IPS-NIHi7 (cell line): ENCODE data around the gene ZKSCAN8.
A peak's percentile ranks its signal among the peaks of the same experiment; 100 is the strongest.
"Not testable (repeated sequence)": the region's sequence is repeated elsewhere in the genome, so short reads cannot be mapped to it uniquely, and the experiment has no call there.

ENCODE experiments used
- DNase-seq: peaks from one replicate; pipeline ENCODE4 v3.0.0; 2012; ENCODE audit warnings: mixed read lengths; ENCODE audit errors: extremely low spot score

ZKSCAN8 gene

DNA sequence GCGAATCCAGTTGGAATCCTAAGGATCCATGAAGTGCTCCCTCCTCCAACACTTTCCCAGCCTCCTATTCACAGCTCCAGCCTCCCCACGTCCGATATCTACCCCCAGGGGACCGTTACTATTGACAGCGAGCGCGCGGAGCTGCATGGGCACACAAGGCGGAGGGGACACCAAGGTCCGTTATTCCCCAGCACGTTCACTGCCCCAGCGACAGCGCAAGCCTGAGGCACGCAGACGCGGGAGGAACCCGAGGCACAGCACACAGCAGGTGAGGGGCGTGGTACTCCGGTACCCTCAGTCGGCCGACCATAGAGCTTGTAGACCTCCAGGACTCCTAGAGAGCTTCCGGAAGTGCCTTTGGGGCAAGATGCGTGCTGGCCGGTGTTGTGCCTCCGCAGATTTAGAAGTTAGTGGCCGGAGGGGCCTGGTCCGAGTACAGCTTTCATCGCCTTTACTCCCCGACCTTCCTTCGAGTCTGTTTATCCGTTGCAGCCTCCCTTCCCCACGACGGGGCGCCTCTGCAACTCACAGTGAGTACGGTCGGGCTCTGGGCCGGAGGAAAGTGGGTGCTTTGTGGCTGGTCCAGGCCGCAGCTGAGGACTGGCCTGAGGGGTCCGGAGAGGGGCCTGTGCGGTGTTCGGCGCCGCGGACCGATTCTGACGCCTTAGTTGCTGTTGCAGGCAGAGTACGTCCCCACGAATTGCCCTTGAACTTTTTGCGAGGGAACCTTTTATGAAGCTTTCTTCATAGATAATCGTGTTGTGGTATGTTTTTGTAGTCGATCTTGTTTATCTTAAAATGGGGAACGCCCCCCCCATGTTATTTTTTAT is at the start of gene ZKSCAN8:
Gene ZKSCAN8, plus strand, starts transcription at position 384 of the 830 bp plus-strand sequence. CDS start 6,525 bp downstream, outside the sequence.
- peak; percentile 95 for DNase-seq

DNA sequence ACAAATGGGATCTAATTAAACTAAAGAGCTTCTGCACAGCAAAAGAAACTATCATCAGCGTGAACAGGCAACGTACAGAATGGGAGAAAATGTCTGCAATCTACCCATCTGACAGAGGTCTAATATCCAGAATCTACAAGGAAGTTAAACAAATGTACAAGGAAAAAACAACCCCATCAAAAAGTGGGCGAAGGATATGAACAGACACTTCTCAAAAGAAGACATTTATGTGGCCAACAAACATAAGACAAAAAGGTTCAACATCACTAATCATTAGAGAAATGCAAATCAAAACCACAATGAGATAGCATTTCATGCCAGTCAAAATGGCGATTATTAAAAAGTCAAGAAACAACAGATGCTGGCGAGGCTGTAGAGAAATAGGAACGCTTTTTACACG is 39.5 kb upstream of the ZKSCAN8 start:
- not testable (repeated sequence) for DNase-seq

DNA sequence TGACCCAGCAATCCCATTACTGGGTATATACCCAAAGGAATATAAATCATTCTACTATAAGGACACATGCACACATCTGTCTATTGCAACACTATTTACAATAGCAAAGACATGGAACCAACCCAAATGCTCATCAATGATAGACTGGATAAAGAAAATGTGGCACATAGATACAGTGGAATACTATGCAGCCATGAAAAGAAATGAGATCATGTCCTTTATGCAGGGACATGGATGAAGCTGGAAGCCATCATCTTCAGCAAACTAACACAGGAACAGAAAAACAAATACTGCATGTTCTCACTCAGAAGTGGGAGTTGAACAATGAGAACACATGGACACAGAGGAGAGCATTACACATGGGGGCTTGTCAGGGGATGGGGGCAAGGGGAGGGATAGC is 39.0 kb upstream of the ZKSCAN8 start:
- not testable (repeated sequence) for DNase-seq

- peak; percentile 94 for DNase-seq
Measured at GRCh38 chr6:28104392-28105244, 37.1 kb upstream of the ZKSCAN8 start.

DNA sequence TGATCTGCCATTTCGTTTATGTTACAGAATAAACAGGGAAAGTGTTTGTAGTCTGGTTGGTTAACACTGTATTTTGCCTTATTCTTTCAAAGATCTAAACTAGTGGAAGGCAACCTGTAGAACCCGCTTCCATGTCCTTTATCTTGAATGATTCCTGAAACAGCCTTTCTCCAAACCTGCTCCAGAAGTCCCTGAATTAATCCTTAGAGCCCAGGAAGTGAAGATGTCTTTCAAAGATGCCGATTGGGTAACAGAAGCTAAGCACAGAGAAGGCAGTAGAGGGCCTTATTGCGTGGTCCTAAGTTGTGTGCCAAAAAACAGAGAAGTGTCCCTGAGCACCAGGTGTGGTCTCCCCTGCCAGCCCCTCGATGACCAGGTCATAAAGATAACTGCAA is 36.4 kb upstream of the ZKSCAN8 start:
- peak; percentile 45 for DNase-seq

DNA sequence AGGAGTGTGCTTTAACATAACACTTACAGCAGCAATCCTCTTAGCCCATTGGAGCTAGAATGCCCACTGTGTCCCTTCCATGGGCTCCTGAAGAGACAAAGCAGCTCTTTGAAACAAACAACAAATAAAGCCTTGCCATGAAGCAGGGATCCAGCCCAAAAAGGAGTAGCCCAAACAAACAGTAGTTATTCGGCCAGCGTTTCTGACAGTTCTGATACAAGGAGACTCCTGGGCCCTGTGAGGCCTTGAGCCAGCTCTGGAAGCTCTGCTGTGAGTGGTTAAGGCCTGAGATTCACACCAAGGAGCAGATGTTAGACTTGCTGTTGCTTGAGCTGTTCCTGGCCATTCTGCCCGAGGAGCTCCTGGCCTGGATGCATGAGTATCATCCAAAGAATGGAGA is 34.2 kb upstream of the ZKSCAN8 start:
- DNase-seq, result no peak

GRCh38 chr6:28111964-28112363 is 29.7 kb upstream of the ZKSCAN8 start:
- no peak for DNase-seq

DNA sequence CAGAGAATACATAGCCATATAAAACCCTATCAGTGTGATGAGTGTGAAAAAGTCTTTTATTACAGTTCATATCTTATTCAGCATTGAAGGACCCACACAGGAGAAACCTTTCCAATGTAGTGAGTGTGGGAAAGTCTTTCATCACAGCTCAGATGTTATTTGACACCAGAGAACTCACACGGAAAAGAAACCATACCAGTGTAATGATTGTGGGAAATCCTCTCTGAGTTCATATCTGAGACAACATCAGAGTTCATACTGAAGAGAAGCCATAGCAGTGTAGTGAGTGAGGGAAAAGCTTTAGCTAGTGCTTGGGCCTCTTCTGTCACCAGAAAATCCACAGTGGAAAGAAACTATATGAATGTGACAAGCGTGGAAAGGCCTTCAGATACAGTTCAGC is 25.9 kb upstream of the ZKSCAN8 start:
- DNase-seq, result no peak

GRCh38 chr6:28117386-28118050 is 24.2 kb upstream of the ZKSCAN8 start:
- no peak for DNase-seq

DNA sequence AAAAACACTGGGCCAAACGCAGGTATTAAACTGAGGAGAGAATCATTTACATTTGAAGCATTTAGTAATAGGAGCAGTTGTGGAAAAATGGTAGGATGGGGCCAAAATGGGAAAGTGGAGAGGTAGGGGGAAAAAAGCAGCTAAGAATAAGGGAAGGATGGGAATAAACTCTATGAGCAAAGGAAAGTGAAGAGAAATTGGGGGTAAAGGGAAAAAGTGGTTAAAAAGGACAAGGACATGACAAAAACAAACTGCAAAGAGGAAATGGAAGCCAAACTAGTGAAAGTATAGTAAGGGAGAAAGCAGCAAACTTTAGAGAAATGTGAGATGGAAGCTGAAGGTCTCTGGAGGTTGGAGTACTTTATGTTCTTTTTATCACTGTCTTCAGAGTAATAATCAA is 23.5 kb upstream of the ZKSCAN8 start:
- no peak for DNase-seq

DNA sequence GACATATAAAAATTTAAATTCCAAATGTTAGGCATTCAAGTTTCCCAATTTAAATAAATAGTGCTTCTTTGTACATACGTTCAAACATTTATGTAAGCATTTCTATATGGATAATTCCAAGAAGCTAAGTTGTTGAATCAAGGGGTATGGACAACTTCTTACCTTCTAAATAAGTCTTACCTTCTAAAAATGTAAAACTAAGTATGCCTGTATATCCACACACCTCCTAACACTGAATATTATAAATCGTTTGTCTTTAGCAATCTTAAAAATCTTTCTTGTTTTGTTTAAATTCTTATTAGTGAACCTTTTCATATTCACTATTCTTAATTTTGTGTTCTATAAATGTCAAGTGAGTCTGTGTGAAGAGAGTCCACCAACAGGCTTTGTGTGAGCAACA is 19.8 kb upstream of the ZKSCAN8 start:
- no peak for DNase-seq

DNA sequence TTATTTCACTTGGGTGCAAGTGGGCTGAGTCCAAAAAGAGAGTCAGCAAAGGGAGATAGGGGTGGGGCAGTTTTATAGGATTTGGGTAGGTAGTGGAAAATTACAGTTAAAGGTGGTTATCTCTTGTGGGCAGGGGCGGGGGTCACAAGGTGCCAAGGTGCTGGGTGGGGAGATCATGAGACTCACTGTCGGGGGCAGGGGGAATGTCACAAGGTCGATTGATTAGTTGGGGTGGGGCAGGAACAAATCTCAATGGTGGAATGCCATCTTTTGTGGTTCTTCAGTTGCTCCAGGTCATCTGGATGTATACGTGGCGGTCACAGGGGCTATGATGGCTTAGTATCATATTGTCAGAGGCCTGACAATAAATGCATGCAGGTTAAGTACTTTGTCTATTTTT is 19.4 kb upstream of the ZKSCAN8 start:
- not testable (repeated sequence) for DNase-seq

GRCh38 chr6:28124350-28124970 is 17.2 kb upstream of the ZKSCAN8 start, which contains the start of gene ZSCAN16:
Gene ZSCAN16, plus strand, starts transcription at chr6:28124609. Its CDS starts 835 bp downstream, at chr6:28125444.
- peak; percentile 91 for DNase-seq

GRCh38 chr6:28124971-28125353 is 16.7 kb upstream of the ZKSCAN8 start:
- no peak for DNase-seq

- DNase-seq, result no peak
Measured at GRCh38 chr6:28125401-28125800, 16.3 kb upstream of the ZKSCAN8 start.

GRCh38 chr6:28134015-28134414 is 7.7 kb upstream of the ZKSCAN8 start:
- no peak for DNase-seq

DNA sequence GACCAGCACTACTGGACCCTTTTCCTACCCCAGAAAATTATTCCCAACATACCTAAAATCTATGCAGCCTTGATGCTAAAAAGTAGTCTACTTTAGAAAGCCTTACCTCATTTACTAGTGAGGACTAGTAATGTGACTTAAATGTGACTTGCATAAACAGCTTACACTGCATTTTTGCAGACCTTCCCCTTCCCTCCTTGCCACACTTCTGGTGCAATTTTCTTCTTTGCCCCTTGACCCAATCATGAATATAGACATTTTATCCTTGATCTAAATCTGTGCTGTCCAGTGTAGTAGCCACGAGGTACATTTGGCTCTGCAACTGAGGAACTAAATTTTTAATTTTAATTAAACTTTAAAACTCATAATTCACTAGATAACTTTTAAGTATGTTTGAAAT is 7.0 kb upstream of the ZKSCAN8 start:
- DNase-seq, result no peak

DNA sequence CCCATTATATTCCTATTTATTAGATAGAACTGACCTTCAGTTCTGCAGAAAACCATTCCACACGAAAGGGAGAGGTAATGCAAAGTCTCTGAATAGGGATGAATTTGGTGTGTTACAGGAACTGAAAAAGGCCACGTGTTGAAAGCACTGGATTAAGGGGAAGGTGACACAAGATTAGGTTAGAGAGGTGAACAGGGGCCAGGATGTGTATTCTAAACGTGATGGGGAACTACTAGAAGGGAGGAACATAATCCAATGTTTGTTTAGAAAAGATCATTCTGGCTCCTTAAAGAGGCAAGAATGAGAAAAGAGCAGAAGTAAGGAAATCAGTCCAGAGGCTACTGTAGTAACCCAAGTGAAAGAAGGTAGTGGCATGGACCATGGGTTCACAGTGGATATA is 6.3 kb upstream of the ZKSCAN8 start:
- no peak for DNase-seq

GRCh38 chr6:28136585-28137504 is 4.8 kb upstream of the ZKSCAN8 start:
- peak; percentile 81 for DNase-seq

DNA sequence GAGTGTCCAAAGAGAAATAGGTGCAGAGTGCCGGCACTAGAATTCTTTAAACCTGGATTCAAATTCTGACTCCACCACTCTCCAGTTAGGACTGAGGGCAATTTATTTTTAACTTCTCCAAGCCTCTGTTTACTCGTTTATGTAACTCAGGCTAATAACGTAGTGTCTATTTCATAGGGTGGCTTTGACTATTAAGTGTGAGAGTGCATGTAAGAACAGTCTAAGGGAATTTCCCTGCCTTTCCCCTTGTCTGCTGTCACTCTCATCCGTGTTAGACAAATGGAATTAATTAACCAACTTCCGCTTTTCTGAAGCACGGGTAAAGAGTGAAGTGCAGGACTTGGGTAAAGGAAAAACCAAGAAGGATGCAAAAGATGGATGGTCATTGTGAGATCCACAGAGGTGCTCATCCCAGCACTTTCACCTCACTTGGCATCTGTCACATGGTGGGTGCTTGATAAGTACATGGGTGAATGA is 4.1 kb upstream of the ZKSCAN8 start:
- DNase-seq, result no peak
